Colonic mucosa (tissue), 4 donors: ENCODE results near the gene TMEM9B. TPM values are rescaled to one million over a fixed set of nuclear protein-coding genes. Genes with fewer than 3 reads are reported as not detected.
"Not testable (repeated sequence)": the region's sequence is repeated elsewhere in the genome, so short reads cannot be mapped to it uniquely, and the experiment has no call there.

Experiments
- DNase-seq: peaks from one replicate; pipeline ENCODE4 v3.0.0-alpha.2; 2020
- H3K27ac ChIP-seq: fragments of 200-600 bp; one replicate; pipeline ENCODE4 v1.8.0; 2021
- H3K27me3 ChIP-seq: fragments of 200-600 bp; one replicate; pipeline ENCODE4 v1.8.0; 2021
- H3K36me3 ChIP-seq: fragments of 200-600 bp; one replicate; pipeline ENCODE4 v1.8.0; 2021
- H3K4me1 ChIP-seq: fragments of 200-600 bp; one replicate; pipeline ENCODE4 v1.8.0; 2021; ENCODE audit warnings: mild to moderate bottlenecking
- H3K4me3 ChIP-seq: fragments of 200-600 bp; one replicate; pipeline ENCODE4 v1.8.0; 2021
- H3K9ac ChIP-seq, 2 donors: one replicate each; pipeline ENCODE4 v1.7.0; 2013; ENCODE audit warnings: control low read depth in 2 of 2, low read depth in 2 of 2, low read length in 2 of 2
- H3K9me3 ChIP-seq: fragments of 200-600 bp; one replicate; pipeline ENCODE4 v1.8.0; 2021
- intact Hi-C: fragments of 100-400 bp; cut with DNase I; formaldehyde crosslinking; loops from one replicate; pipeline ENCODE4 v1.14.1; 2022
- total RNA-seq, 2 donors: library from RNA; stranded (reverse); fragmentation: NEBNext Ultra II Directional in 1 of 2; extraction: Animal tissue kit (Norgen Biotek cat#: 25700) in 1 of 2; gene quantifications; one replicate each; pipeline ENCODE4 v1.2.1, GENCODE V29; 2021
- TF ChIP-seq, protein P1 (sequence below): fragments of 200-600 bp; IDR thresholded peaks from one replicate; pipeline ENCODE4 v1.8.0; 2022; ENCODE audit warnings: antibody characterized with exemption, mild to moderate bottlenecking
- donor health status: healthy.
- donor health status: DM: no; HTN: no; CAD: no.
- donor health status: DM: no; HTN: no; CAD: no.

TMEM9B gene
- 10 to 100 TPM; 55.3 to 69.3 TPM for total RNA-seq

DNA sequence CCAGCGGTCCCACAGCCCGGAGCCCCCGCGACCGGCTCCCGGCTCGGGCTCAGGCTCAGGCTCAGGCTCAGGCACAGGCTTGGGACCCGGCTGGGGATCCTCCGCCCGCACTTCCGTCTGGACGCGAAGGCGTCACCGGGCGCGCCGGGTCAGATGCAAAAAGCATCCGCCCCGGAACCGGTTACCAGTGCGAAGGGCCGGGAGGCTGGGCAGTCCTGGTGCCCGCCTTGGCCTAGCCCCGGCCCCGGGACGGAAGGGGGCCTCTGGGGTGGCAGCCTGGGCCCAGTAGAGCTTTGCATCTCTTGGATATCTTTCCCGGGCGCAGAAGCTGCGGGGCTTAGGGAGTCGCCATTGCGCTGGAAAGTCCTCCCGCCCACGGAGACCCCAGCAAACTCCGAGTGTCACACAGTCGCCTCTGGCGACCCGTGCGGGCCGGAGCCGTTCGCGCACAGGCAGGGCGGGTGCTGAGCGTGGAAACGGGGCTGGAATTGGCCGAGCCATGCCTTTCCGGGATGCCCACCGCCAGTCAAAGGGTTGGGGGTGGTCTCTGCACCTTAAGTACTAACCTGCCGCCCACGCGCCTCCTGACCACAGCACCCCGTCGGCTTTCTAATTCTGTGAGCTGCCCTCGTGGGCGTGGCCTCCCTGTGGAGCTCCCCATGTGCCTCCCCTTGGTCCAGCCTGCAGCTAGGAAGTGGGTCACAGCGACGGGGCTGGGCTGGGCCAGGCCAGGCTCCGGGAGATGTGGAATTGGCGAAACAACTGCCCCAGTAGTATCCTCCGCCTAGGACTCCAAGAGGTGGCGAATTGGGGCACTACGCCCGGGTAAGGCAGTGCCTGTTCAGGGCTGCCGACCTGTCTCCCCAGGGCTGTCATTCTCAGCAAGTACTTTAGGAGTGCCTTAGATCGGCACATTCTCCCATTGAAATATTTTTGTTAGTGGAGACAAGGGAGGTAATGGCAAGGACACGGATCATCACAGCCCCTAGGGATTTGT is at the start of gene TMEM9B:
TMEM9B (minus strand) TSS at position 119 of the 997 bp plus-strand sequence. CDS start 129 bp downstream, outside the sequence.
- Histone ChIP-seq H3K9ac (peak within 1 kb of the TSS; percentile 94 to 95), H3K4me1 (peaks cover 8% of the 10 kb centered on the region), H3K9me3 (no peaks in the 10 kb centered on the region), H3K4me3 (peak within 1 kb of the TSS; percentile 74), H3K27me3 (no peaks in the 10 kb centered on the region), H3K27ac (peak within 1 kb of the TSS; percentile 98), H3K36me3 (no peaks in the 10 kb centered on the region)
- TF ChIP-seq, protein P1, sequence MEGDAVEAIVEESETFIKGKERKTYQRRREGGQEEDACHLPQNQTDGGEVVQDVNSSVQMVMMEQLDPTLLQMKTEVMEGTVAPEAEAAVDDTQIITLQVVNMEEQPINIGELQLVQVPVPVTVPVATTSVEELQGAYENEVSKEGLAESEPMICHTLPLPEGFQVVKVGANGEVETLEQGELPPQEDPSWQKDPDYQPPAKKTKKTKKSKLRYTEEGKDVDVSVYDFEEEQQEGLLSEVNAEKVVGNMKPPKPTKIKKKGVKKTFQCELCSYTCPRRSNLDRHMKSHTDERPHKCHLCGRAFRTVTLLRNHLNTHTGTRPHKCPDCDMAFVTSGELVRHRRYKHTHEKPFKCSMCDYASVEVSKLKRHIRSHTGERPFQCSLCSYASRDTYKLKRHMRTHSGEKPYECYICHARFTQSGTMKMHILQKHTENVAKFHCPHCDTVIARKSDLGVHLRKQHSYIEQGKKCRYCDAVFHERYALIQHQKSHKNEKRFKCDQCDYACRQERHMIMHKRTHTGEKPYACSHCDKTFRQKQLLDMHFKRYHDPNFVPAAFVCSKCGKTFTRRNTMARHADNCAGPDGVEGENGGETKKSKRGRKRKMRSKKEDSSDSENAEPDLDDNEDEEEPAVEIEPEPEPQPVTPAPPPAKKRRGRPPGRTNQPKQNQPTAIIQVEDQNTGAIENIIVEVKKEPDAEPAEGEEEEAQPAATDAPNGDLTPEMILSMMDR, result no peak
- DNase-seq, result peak; percentile 93
- intact Hi-C loops, result loop anchor here (5.0 to 10.0 kb wide), 2 partner anchors 52 to 150 kb away; partner anchors contain the start of gene AKIP1

DNA sequence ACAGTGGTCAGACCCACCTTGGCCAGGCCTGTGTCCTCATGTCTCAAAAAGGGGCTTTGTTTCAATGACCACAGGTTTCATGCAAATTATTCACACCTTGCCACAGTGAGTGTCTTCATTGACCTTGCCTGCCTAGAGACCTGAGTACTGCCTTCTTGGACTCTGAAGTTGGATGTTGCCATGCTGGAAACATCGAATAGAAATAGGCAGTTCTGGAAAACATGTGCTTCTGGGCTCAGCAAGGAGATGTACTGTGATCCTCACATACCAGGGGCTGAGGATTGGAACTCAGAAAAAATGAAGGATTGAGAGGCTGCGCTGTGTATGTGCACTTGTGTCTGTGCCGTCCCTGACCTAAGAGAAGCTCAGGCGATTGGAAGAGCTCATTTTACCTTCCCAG is 49.1 kb upstream of the TMEM9B start:
- intact Hi-C loops, result no loop called here

DNA sequence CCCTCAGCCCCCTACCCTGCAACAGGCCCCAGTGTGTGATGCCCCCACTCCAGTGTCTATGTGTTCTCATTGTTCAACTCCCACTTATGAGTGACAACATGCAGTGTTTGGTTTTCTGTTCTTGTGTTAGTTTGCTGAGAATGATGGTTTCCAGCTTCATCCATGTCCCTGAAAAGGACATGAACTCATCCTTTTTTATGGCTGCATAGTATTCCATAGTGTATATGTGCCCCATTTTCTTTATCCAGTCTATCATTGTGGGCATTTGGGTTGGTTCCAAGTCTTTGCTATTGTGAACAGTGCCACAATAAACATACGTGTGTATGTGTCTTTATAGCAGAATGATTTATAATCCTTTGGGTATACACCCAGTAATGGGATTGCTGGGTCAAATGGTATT is 45.3 kb upstream of the TMEM9B start:
- H3K27me3 ChIP-seq, H3K36me3 ChIP-seq, H3K9ac ChIP-seq, intact Hi-C loops, H3K9me3 ChIP-seq, H3K4me3 ChIP-seq, DNase-seq, H3K4me1 ChIP-seq, H3K27ac ChIP-seq: not testable (repeated sequence)

More for the DNA sequence above, 49.1 kb upstream of the TMEM9B start:
- Histone ChIP-seq H3K9me3 (no peaks in the 10 kb centered on the region), H3K4me1 (no peaks in the 10 kb centered on the region), H3K27ac (no peak overlapping the region), H3K36me3 (no peaks in the 10 kb centered on the region), H3K4me3 (no peak overlapping the region), H3K9ac (no peak overlapping the region), H3K27me3 (no peaks in the 10 kb centered on the region)
- TF ChIP-seq, protein P1, result no peak
- no peak for DNase-seq

DNA sequence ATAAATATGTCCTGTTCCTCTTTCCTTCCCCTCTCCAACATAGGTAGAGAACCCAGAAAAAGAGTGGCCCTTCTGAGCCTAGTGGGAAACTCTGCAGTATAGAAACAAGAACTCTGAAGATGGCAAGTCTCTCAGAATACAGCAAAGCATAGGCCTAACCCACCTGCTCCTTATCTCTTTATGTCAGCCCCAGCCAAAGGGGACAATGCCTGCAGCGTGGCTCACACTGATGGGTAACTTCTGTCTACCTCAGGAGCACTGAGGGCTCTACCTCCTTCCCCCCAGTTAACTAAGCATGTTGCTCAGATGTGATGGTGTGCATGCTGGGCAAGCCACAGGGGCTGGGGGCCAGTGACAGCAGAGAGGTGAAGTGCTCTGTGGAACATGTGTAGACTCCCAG is 44.4 kb upstream of the TMEM9B start:
- Histone ChIP-seq H3K27ac (no peak overlapping the region), H3K9me3 (no peaks in the 10 kb centered on the region), H3K36me3 (no peaks in the 10 kb centered on the region), H3K4me3 (no peak overlapping the region), H3K27me3 (peaks cover 14% of the 10 kb centered on the region), H3K9ac (no peak overlapping the region), H3K4me1 (peaks cover under 1% of the 10 kb centered on the region)
- TF ChIP-seq, protein P1, result no peak
- intact Hi-C loops, result no loop called here
- DNase-seq, result no peak

DNA sequence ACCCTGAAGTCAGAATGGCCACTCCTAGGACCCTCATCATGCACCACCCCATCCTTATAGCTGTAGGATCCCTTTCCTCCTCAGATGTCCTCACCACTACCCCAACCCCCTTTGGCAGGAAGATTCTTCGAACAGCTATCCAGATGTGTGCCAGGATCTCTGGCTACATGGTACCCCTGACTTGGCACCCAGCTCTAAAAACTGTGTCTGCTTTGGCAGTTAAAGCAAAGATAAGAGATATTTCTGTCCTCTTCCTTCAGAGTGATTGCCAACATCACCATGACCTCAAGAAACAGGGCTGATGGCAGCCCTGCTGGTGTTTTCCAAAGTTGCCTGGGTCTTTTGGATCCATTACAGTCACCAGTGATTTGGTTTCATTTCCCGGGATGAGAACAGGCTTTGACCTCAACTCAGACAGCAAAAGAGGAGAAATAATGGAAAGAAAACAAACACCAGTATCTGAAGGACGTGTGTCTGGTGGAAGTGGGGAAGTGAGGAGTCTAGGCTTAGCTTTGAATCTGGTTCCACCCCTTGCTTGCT is 43.8 kb upstream of the TMEM9B start:
- Histone ChIP-seq H3K4me3 (no peak overlapping the region), H3K4me1 (peaks cover 2% of the 10 kb centered on the region), H3K27me3 (peaks cover 20% of the 10 kb centered on the region), H3K9ac (no peak overlapping the region), H3K27ac (no peak overlapping the region), H3K9me3 (no peaks in the 10 kb centered on the region), H3K36me3 (no peaks in the 10 kb centered on the region)
- DNase-seq, result no peak
- intact Hi-C loops, result no loop called here
- TF ChIP-seq, protein P1, result no peak

DNA sequence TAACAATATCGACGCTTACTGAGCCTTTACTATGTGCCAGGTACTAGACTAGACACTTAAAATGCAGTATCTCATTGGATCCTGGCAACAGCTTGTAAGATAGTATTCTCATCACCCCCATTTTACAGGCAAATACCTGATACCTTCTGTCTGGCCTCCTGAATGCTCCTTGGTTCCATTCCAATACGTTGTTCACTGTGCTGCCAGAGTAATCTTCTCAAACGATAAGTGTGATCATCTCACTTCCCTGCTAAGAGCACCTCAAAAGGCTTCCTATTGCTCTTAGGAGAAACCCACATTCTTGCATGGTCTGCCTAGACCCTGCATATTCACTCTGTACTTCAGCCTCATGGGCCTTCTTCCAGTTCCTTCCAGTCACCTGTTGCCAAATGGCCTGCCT is 40.8 kb upstream of the TMEM9B start:
- Histone ChIP-seq H3K9ac (no peak overlapping the region), H3K27me3 (peaks cover 29% of the 10 kb centered on the region), H3K4me3 (no peak overlapping the region), H3K9me3 (no peaks in the 10 kb centered on the region), H3K4me1 (peaks cover 2% of the 10 kb centered on the region), H3K36me3 (no peaks in the 10 kb centered on the region), H3K27ac (no peak overlapping the region)
- intact Hi-C loops, result no loop called here
- no peak for DNase-seq
- TF ChIP-seq, protein P1, result no peak
